H4 (cell line): ENCODE results near the gene MRPL33. TPM values are rescaled to one million over a fixed set of nuclear protein-coding genes. Genes with fewer than 3 reads are reported as not detected.

ENCODE experiments used
- DNase-seq: peaks from one replicate; pipeline ENCODE4 v3.0.0-alpha.2; 2015; ENCODE audit warnings: low spot score
- total RNA-seq: library from RNA; depleted of rRNA; stranded (reverse); fragments of >200 nt; shearing (Covaris generic); gene quantifications from 2 replicates; pipeline ENCODE4 v1.2.3, GENCODE V29; 2014

The MRPL33 gene
- total RNA-seq, 1 experiment from 2014 or later = 99.6 TPM

GRCh38 chr2:27776097-27776496, 4.6 kb downstream of the MRPL33 start:
- DNase-seq = no peak

GRCh38 chr2:27776696-27777095, 5.2 kb downstream of the MRPL33 start:
- DNase-seq = no peak

- DNase-seq = no peak
Observed at GRCh38 chr2:27779417-27780055, 8.0 kb downstream of the MRPL33 start.

GRCh38 chr2:27781496-27781895, 10.0 kb downstream of the MRPL33 start:
- DNase-seq = no peak

GRCh38 chr2:27782701-27783100, 11.2 kb downstream of the MRPL33 start:
- no peak for DNase-seq

GRCh38 chr2:27790796-27791195, 19.3 kb downstream of the MRPL33 start:
- no peak for DNase-seq

- DNase-seq = peak; percentile 14
Observed at GRCh38 chr2:27792759-27793158, 21.2 kb downstream of the MRPL33 start.

- DNase-seq = no peak
Observed at GRCh38 chr2:27795093-27795834, 23.7 kb downstream of the MRPL33 start.

- DNase-seq = no peak
Observed at GRCh38 chr2:27795868-27796277, 24.4 kb downstream of the MRPL33 start.

GRCh38 chr2:27796791-27797765, 25.6 kb downstream of the MRPL33 start:
- no peak for DNase-seq

- DNase-seq = no peak
Observed at GRCh38 chr2:27797841-27798240, 26.3 kb downstream of the MRPL33 start.

- no peak for DNase-seq
Observed at GRCh38 chr2:27798486-27798885, 27.0 kb downstream of the MRPL33 start.

GRCh38 chr2:27798948-27799645, 27.6 kb downstream of the MRPL33 start:
- peak; percentile 97 for DNase-seq

GRCh38 chr2:27799646-27800010, 28.1 kb downstream of the MRPL33 start:
- DNase-seq = peak; percentile 20

GRCh38 chr2:27800856-27801255, 29.3 kb downstream of the MRPL33 start:
- DNase-seq = no peak

- no peak for DNase-seq
Observed at GRCh38 chr2:27802547-27802946, 31.0 kb downstream of the MRPL33 start.

- DNase-seq = no peak
Observed at GRCh38 chr2:27803046-27803445, 31.5 kb downstream of the MRPL33 start.

- DNase-seq = no peak
Observed at GRCh38 chr2:27804146-27804545, 32.6 kb downstream of the MRPL33 start.

- DNase-seq = no peak
Observed at GRCh38 chr2:27805180-27805579, 33.7 kb downstream of the MRPL33 start.

- no peak for DNase-seq
Observed at GRCh38 chr2:27806311-27807059, 35.0 kb downstream of the MRPL33 start.

GRCh38 chr2:27807476-27807875, 36.0 kb downstream of the MRPL33 start:
- DNase-seq = no peak
